Measurements from ENCODE around the gene LYRM4.

The LYRM4 gene

DNA sequence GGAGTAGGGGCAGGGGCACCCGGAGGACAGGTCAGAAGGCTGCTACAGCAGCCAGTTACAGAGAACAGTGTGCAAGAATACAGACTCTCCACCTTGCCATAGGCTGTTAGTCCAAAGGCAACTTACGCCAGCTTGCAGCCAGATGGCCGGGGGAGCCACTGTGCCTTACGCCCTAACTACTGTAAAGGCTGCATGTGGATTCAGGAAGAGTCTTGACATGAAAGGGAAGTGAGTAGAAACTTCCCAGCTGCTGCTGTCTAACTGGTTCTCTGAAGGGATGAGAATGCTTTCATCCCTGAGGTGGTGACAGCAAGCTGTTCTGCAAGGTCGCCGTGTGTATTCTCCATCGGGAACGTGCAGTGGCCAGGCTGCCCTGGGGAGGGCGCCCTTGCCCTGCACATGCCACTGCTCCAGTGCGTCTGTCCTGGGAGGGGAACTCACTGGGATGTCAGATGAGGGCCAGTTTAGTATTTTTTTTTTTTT lies 46.1 kb downstream of the LYRM4 start:
- H3K36me3 ChIP-seq (ENCODE audit: insufficient read depth, low read length), result peaks cover 7% of the 10 kb centered on the region; the same call in 1 of the 2 replicates
- H3K4me1 ChIP-seq (ENCODE audit: insufficient read depth, low read length, severe bottlenecking), result peaks cover 20% of the 10 kb centered on the region
- no peaks in the 10 kb centered on the region for H3K79me2 ChIP-seq (ENCODE audit: insufficient read depth, low read length)
- no peaks in the 10 kb centered on the region for H3K27me3 ChIP-seq (ENCODE audit: insufficient read depth, low read length)
- TF ChIP-seq, protein P1, sequence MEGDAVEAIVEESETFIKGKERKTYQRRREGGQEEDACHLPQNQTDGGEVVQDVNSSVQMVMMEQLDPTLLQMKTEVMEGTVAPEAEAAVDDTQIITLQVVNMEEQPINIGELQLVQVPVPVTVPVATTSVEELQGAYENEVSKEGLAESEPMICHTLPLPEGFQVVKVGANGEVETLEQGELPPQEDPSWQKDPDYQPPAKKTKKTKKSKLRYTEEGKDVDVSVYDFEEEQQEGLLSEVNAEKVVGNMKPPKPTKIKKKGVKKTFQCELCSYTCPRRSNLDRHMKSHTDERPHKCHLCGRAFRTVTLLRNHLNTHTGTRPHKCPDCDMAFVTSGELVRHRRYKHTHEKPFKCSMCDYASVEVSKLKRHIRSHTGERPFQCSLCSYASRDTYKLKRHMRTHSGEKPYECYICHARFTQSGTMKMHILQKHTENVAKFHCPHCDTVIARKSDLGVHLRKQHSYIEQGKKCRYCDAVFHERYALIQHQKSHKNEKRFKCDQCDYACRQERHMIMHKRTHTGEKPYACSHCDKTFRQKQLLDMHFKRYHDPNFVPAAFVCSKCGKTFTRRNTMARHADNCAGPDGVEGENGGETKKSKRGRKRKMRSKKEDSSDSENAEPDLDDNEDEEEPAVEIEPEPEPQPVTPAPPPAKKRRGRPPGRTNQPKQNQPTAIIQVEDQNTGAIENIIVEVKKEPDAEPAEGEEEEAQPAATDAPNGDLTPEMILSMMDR (IDR thresholded peaks at IDR 0.05; ENCODE audit: low read length), result peak; percentile 74
- no peak for TF ChIP-seq EZH2 (IDR thresholded peaks at IDR 0.05; ENCODE audit: borderline replicate concordance, low read length)
- H3K4me3 ChIP-seq (ENCODE audit: low read depth, low read length, poor library complexity, severe bottlenecking), result no peak overlapping the region
- no peak overlapping the region for H2AFZ ChIP-seq (ENCODE audit: low read length)
- no peak overlapping the region for H3K4me2 ChIP-seq (ENCODE audit: low read length)
- H3K9me3 ChIP-seq (ENCODE audit: low read length), result no peaks in the 10 kb centered on the region
- no peak overlapping the region for H3K27ac ChIP-seq (ENCODE audit: low read depth, low read length, poor library complexity, severe bottlenecking)
- H3K9me2 ChIP-seq (ENCODE audit: low read depth, low read length), result no peaks in the 10 kb centered on the region
- no peaks in the 10 kb centered on the region for H4K20me1 ChIP-seq (ENCODE audit: insufficient read depth, low read length)
- H3F3A ChIP-seq (ENCODE audit: insufficient read depth, low read length), result no peaks in the 10 kb centered on the region
- H3K9ac ChIP-seq (ENCODE audit: low read length), result no peak overlapping the region

DNA sequence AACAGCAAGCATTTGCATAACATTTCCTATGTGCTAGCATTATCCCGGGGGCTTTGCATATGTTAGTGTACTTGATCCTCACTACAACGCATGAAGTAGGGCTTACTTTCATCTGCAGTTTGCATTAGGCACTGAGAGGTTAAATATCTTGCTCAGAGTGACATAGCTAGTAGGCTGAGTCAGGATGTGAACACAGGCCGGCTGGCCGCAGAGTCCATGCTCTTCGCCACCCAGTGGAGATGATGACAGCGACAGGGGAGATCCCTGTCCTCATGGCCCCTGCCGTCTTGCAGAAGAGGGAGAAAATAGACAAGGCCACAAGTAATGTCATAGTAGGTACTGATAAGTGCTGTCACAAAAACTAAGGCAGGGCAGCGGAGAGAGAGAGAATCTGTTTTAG lies 46.9 kb downstream of the LYRM4 start:
- H3K9ac ChIP-seq (ENCODE audit: low read length), result no peak overlapping the region
- H3K36me3 ChIP-seq (ENCODE audit: insufficient read depth, low read length), result peaks cover 7% of the 10 kb centered on the region; the same call in 1 of the 2 replicates
- no peaks in the 10 kb centered on the region for H3F3A ChIP-seq (ENCODE audit: insufficient read depth, low read length)
- H3K27ac ChIP-seq (ENCODE audit: low read depth, low read length, poor library complexity, severe bottlenecking), result no peak overlapping the region
- no peaks in the 10 kb centered on the region for H3K79me2 ChIP-seq (ENCODE audit: insufficient read depth, low read length)
- no peaks in the 10 kb centered on the region for H3K27me3 ChIP-seq (ENCODE audit: insufficient read depth, low read length)
- no peak overlapping the region for H3K4me3 ChIP-seq (ENCODE audit: low read depth, low read length, poor library complexity, severe bottlenecking)
- no peak overlapping the region for H2AFZ ChIP-seq (ENCODE audit: low read length)
- peaks cover 20% of the 10 kb centered on the region for H3K4me1 ChIP-seq (ENCODE audit: insufficient read depth, low read length, severe bottlenecking)
- H3K9me3 ChIP-seq (ENCODE audit: low read length), result no peaks in the 10 kb centered on the region
- no peak overlapping the region for H3K4me2 ChIP-seq (ENCODE audit: low read length)
- no peak for TF ChIP-seq EZH2 (IDR thresholded peaks at IDR 0.05; ENCODE audit: borderline replicate concordance, low read length)
- TF ChIP-seq, protein P1 (IDR thresholded peaks at IDR 0.05; ENCODE audit: low read length), result no peak
- no peaks in the 10 kb centered on the region for H3K9me2 ChIP-seq (ENCODE audit: low read depth, low read length)
- no peaks in the 10 kb centered on the region for H4K20me1 ChIP-seq (ENCODE audit: insufficient read depth, low read length)

DNA sequence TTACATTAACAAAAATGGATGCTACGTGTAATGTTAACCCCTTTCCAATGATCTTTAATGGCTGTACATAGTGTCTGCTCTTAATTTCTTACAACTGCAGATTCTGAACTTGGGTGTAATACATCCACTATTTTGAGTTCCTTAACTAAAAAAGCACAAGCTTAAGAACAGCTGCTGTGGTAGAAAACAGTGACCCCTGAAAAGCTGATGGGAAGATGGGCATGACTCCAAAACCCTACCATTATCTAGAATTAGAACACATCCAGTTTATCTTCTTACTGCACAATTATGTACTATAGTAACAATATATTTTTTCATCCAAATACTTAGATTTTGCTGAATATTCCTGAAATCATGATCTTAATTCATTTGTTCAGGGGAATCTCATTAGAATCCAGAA lies 49.3 kb downstream of the LYRM4 start:
- H2AFZ ChIP-seq (ENCODE audit: low read length), result no peak overlapping the region
- peaks cover 42% of the 10 kb centered on the region for H3K4me1 ChIP-seq (ENCODE audit: insufficient read depth, low read length, severe bottlenecking)
- H3K36me3 ChIP-seq (ENCODE audit: insufficient read depth, low read length), result peaks cover 7% of the 10 kb centered on the region; the same call in 1 of the 2 replicates
- no peaks in the 10 kb centered on the region for H3K9me3 ChIP-seq (ENCODE audit: low read length)
- no peaks in the 10 kb centered on the region for H4K20me1 ChIP-seq (ENCODE audit: insufficient read depth, low read length)
- H3K79me2 ChIP-seq (ENCODE audit: insufficient read depth, low read length), result no peaks in the 10 kb centered on the region
- H3K27ac ChIP-seq (ENCODE audit: low read depth, low read length, poor library complexity, severe bottlenecking), result no peak overlapping the region
- no peak for TF ChIP-seq EZH2 (IDR thresholded peaks at IDR 0.05; ENCODE audit: borderline replicate concordance, low read length)
- TF ChIP-seq, protein P1 (IDR thresholded peaks at IDR 0.05; ENCODE audit: low read length), result no peak
- no peaks in the 10 kb centered on the region for H3K9me2 ChIP-seq (ENCODE audit: low read depth, low read length)
- no peak overlapping the region for H3K9ac ChIP-seq (ENCODE audit: low read length)
- H3F3A ChIP-seq (ENCODE audit: insufficient read depth, low read length), result no peaks in the 10 kb centered on the region
- H3K27me3 ChIP-seq (ENCODE audit: insufficient read depth, low read length), result no peaks in the 10 kb centered on the region
- H3K4me2 ChIP-seq (ENCODE audit: low read length), result no peak overlapping the region
- no peak overlapping the region for H3K4me3 ChIP-seq (ENCODE audit: low read depth, low read length, poor library complexity, severe bottlenecking)

Measured in OCI-LY1 (cell line).